Endodermal cell (in vitro differentiated cells): Measurements from ENCODE around the gene BCOR. TPM values are rescaled to one million over a fixed set of nuclear protein-coding genes. Genes with fewer than 3 reads are reported as not detected.
A peak's percentile ranks its signal among the peaks of the same experiment; 100 is the strongest.

Source experiments
- DNase-seq: peaks from one replicate; pipeline ENCODE4 v3.0.0-alpha.2; 2017
- H3K27ac ChIP-seq: 2 replicates; pipeline ENCODE4 v1.5.1; 2013; ENCODE audit warnings: mild to moderate bottlenecking, low read depth, low read length, moderate library complexity
- H3K27me3 ChIP-seq: 2 replicates; pipeline ENCODE4 v1.6.1; 2013; ENCODE audit warnings: mild to moderate bottlenecking, low read length, moderate library complexity; ENCODE audit not compliant: insufficient read depth, control insufficient read depth, poor library complexity, severe bottlenecking
- H3K36me3 ChIP-seq: 2 replicates; pipeline ENCODE4 v1.7.0; 2013; ENCODE audit warnings: mild to moderate bottlenecking, low read length, moderate library complexity; ENCODE audit not compliant: control insufficient read depth, insufficient read depth
- H3K4me1 ChIP-seq: one replicate; pipeline ENCODE4 v1.7.0; 2013; ENCODE audit warnings: low read length; ENCODE audit not compliant: control insufficient read depth, insufficient read depth
- H3K4me3 ChIP-seq: 2 replicates; pipeline ENCODE4 v1.5.1; 2013; ENCODE audit warnings: mild to moderate bottlenecking, low read length, moderate library complexity
- H3K9ac ChIP-seq: 2 replicates; pipeline ENCODE4 v1.6.1; 2013; ENCODE audit warnings: mild to moderate bottlenecking, low read length, moderate library complexity; ENCODE audit not compliant: poor library complexity, severe bottlenecking; ENCODE audit errors: extremely low read depth
- H3K9me3 ChIP-seq: 2 replicates; pipeline ENCODE4 v1.6.1; 2013; ENCODE audit warnings: mild to moderate bottlenecking, low read length, moderate library complexity; ENCODE audit not compliant: control insufficient read depth
- H3K27ac Mint-ChIP-seq: 2 replicates; pipeline ENCODE4 v1.8.0; 2020; ENCODE audit warnings: mixed read lengths
- H3K27me3 Mint-ChIP-seq: 2 replicates; pipeline ENCODE4 v1.8.0; 2021; ENCODE audit warnings: mild to moderate bottlenecking, mixed read lengths; ENCODE audit not compliant: insufficient read depth
- H3K36me3 Mint-ChIP-seq: 2 replicates; pipeline ENCODE4 v1.8.0; 2020; ENCODE audit warnings: low read depth, mixed read lengths
- H3K4me1 Mint-ChIP-seq: 2 replicates; pipeline ENCODE4 v1.8.0; 2020; ENCODE audit warnings: mixed read lengths
- H3K4me3 Mint-ChIP-seq: 2 replicates; pipeline ENCODE4 v1.8.0; 2020; ENCODE audit warnings: mild to moderate bottlenecking, moderate library complexity, mixed read lengths
- H3K9me3 Mint-ChIP-seq: 2 replicates; pipeline ENCODE4 v1.8.0; 2020; ENCODE audit warnings: mild to moderate bottlenecking, mixed read lengths
- WGBS, 2 experiments: methylation state at CpG; one replicate each; pipeline versions ENCODE4 v1.1.5 to v1.1.7; 2013; ENCODE audit warnings: missing lambda C conversion rate in 2 of 2, mixed read lengths in 1 of 2; ENCODE audit not compliant: insufficient coverage in 1 of 2, insufficient read length in 1 of 2; 5-methylcytosine and 5-hydroxymethylcytosine counted together
- total RNA-seq, 2 donors: library from RNA; stranded (reverse); fragmentation: NEBNext Ultra II Directional in 1 of 2; extraction: Animal tissue kit (Norgen Biotek cat#: 25700) in 1 of 2; gene quantifications; 2 replicates in 1 of 2; 3 replicates in 1 of 2; pipeline ENCODE4 v1.2.1, GENCODE V29; 2021
- TF ChIP-seq, protein P1 (sequence below): fragments of 200-600 bp; sonication (generic); conservative IDR thresholded peaks from 2 replicates; pipeline ENCODE4 v1.5.0; 2021; ENCODE audit warnings: antibody characterized with exemption, mild to moderate bottlenecking

Gene BCOR
- total RNA-seq, 2 donors from 2014 or later = 31.3 to 37.9 TPM

DNA sequence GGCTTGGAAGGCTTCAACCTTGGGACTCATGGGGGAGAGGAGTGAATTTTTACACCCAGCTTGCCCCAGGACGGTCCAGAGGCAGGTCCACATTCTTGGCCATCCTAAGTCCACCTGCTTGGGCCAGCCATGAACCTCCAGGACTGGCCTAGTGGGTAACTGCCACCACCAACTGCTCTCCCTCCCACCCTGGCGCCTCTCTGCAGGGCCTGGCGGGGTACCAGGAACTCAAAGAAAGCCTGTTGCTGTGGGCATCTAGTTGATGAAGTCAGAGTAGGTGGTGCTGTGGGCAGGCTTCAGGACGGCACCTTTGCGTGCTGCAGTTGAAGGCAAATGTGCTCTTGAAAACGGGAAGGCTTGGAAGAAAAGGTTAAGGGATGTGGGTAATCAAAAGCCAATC lies 12.0 kb downstream of the BCOR start:
- H3K36me3 Mint-ChIP-seq = peaks cover 2% of the 10 kb centered on the region
- peak; percentile 59 for DNase-seq
- H3K27ac ChIP-seq = no peak overlapping the region
- peaks cover 9% of the 10 kb centered on the region for H3K9me3 Mint-ChIP-seq
- 96% methylated on average over 3 of the region's 6 CpGs; no CpG with 5 or more reads in 1 of the 2 experiments for WGBS, 2 experiments
- H3K36me3 ChIP-seq = no peaks in the 10 kb centered on the region
- no peak overlapping the region for H3K4me3 ChIP-seq
- H3K27me3 ChIP-seq = no peaks in the 10 kb centered on the region
- TF ChIP-seq, protein P1, sequence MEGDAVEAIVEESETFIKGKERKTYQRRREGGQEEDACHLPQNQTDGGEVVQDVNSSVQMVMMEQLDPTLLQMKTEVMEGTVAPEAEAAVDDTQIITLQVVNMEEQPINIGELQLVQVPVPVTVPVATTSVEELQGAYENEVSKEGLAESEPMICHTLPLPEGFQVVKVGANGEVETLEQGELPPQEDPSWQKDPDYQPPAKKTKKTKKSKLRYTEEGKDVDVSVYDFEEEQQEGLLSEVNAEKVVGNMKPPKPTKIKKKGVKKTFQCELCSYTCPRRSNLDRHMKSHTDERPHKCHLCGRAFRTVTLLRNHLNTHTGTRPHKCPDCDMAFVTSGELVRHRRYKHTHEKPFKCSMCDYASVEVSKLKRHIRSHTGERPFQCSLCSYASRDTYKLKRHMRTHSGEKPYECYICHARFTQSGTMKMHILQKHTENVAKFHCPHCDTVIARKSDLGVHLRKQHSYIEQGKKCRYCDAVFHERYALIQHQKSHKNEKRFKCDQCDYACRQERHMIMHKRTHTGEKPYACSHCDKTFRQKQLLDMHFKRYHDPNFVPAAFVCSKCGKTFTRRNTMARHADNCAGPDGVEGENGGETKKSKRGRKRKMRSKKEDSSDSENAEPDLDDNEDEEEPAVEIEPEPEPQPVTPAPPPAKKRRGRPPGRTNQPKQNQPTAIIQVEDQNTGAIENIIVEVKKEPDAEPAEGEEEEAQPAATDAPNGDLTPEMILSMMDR = no peak
- H3K9me3 ChIP-seq = no peaks in the 10 kb centered on the region
- H3K4me1 Mint-ChIP-seq = peaks cover 68% of the 10 kb centered on the region
- no peak overlapping the region for H3K27ac Mint-ChIP-seq
- no peak overlapping the region for H3K9ac ChIP-seq
- no peak overlapping the region for H3K4me3 Mint-ChIP-seq
- peaks cover 11% of the 10 kb centered on the region for H3K4me1 ChIP-seq
- H3K27me3 Mint-ChIP-seq = peaks cover 76% of the 10 kb centered on the region

DNA sequence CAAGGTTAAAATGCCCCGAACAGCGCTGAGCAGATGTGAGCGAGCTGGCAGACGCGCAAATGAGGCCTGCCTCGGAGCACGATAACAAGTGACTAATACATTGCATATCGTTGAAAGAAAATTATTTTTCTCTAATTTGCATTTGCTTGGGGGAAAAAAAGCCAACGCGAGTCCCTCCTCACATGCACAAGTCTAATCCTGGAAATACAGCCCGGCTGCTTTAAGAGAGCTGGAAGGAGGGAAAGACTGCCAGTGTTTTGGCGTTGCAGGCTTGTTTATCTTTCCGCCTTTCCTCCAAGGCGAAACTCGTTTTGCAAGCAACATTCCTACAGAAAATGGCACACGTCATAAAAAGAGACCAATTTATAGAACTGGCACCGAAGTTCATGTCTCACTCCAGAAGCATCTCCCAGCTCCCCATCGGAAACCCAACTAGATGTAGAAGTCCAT lies 12.6 kb downstream of the BCOR start:
- H3K4me3 ChIP-seq = no peak overlapping the region
- 74% methylated on average over 16 of the region's 18 CpGs; no CpG with 5 or more reads in 1 of the 2 experiments for WGBS, 2 experiments
- H3K36me3 Mint-ChIP-seq = peaks cover 5% of the 10 kb centered on the region
- TF ChIP-seq, protein P1 = no peak
- no peaks in the 10 kb centered on the region for H3K27me3 ChIP-seq
- no peaks in the 10 kb centered on the region for H3K9me3 ChIP-seq
- H3K27ac ChIP-seq = no peak overlapping the region
- peak; percentile 59 for DNase-seq
- peaks cover 75% of the 10 kb centered on the region for H3K27me3 Mint-ChIP-seq
- H3K36me3 ChIP-seq = no peaks in the 10 kb centered on the region
- no peak overlapping the region for H3K9ac ChIP-seq
- H3K9me3 Mint-ChIP-seq = peaks cover 12% of the 10 kb centered on the region
- no peak overlapping the region for H3K27ac Mint-ChIP-seq
- peak overlapping the region; percentile 51 for H3K4me3 Mint-ChIP-seq
- peaks cover 11% of the 10 kb centered on the region for H3K4me1 ChIP-seq
- H3K4me1 Mint-ChIP-seq = peaks cover 69% of the 10 kb centered on the region

DNA sequence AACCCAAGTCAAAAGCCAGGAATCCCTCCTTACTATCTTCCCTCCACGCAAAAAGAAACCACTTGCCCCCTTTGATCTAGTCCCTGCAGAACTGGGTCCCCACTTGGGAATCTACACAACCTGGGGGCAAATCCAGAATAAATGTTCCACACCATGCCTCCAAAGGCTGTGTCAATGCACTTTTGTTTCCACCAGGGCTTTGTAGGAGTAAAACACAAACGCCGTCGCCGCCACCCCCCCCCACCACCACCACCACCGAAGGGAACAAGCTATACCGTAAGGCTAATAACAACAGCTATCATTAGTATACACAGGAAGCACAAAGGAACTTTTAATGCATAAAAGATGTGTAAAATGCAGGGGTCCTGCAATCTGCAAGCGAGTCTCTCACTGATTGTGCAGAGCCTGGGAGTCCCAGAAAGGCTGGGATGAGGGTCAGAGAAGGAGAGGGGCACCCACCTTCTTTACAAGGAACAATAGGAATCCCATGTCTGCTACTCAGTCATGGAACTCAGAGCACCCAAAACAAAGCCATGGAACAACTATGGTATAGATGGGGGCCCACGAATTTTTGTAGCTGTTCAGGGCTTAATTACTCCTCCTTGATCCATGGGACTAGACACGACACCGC lies 13.2 kb downstream of the BCOR start:
- H3K27ac Mint-ChIP-seq = no peak overlapping the region
- Histone ChIP-seq H3K27me3 (no peaks in the 10 kb centered on the region), H3K9me3 (no peaks in the 10 kb centered on the region), H3K4me3 (peak overlapping the region; percentile 70), H3K4me1 (peaks cover 11% of the 10 kb centered on the region), H3K9ac (no peak overlapping the region), H3K36me3 (no peaks in the 10 kb centered on the region), H3K27ac (no peak overlapping the region)
- H3K4me3 Mint-ChIP-seq = peak overlapping the region; percentile 51
- peaks cover 72% of the 10 kb centered on the region for H3K27me3 Mint-ChIP-seq
- peaks cover 69% of the 10 kb centered on the region for H3K4me1 Mint-ChIP-seq
- 29 to 40% methylated on average over 1 to 9 of the region's 11 CpGs for WGBS, 2 experiments
- H3K9me3 Mint-ChIP-seq = peaks cover 15% of the 10 kb centered on the region
- H3K36me3 Mint-ChIP-seq = peaks cover 5% of the 10 kb centered on the region
- TF ChIP-seq, protein P1 = no peak
- no peak for DNase-seq
